Measurements from ENCODE around the gene FAM210B.

GRCh38 chr20:56363491-56363890 is 4.7 kb downstream of the FAM210B start:
- TF ChIP-seq CTCF (IDR thresholded peaks at IDR 0.05), result no peak
- no peak for TF ChIP-seq ZFX (IDR thresholded peaks at IDR 0.05; ENCODE audit: borderline replicate concordance)
